ENCODE data around the gene EIF2D.

The EIF2D gene

GRCh38 chr1:206657751-206658150 is 45.5 kb upstream of the EIF2D start:
- Mint-ChIP-seq H3K27ac (peak overlapping the region in 2 of 3 experiments; percentile 42 to 50), H3K36me3 (ENCODE audit: low read depth) (no peaks in the 10 kb centered on the region)
- no peak for TF ChIP-seq CTCF (IDR thresholded peaks at IDR 0.05; ENCODE audit: unreplicated experiment in 3 of 3)

GRCh38 chr1:206656936-206657335 is 44.7 kb upstream of the EIF2D start:
- Mint-ChIP-seq H3K27ac (peak overlapping the region in 1 of 3 experiments; percentile 50), H3K4me3 (peak overlapping the region in 1 of 3 experiments; percentile 2), H3K27me3 (ENCODE audit: low read depth) (peaks cover 29% of the 10 kb centered on the region), H3K4me1 (peaks cover 60% of the 10 kb centered on the region), H3K36me3 (ENCODE audit: low read depth) (no peaks in the 10 kb centered on the region), H3K9me3 (no peaks in the 10 kb centered on the region)
- no peak for TF ChIP-seq CTCF (IDR thresholded peaks at IDR 0.05; ENCODE audit: unreplicated experiment in 3 of 3)

More at GRCh38 chr1:206657751-206658150, 45.5 kb upstream of the EIF2D start:
- H3K4me3 Mint-ChIP-seq, result peak overlapping the region in 1 of 3 experiments; percentile 21
- peaks cover 59% of the 10 kb centered on the region for H3K4me1 Mint-ChIP-seq
- no peaks in the 10 kb centered on the region for H3K9me3 Mint-ChIP-seq
- peaks cover 35% of the 10 kb centered on the region for H3K27me3 Mint-ChIP-seq (ENCODE audit: low read depth)

- H3K27ac Mint-ChIP-seq, result peak overlapping the region in 1 of 3 experiments; percentile 25
- no peaks in the 10 kb centered on the region for H3K9me3 Mint-ChIP-seq
- H3K27me3 Mint-ChIP-seq (ENCODE audit: low read depth), result peaks cover 23% of the 10 kb centered on the region
- H3K4me1 Mint-ChIP-seq, result peaks cover 57% of the 10 kb centered on the region
- TF ChIP-seq CTCF (IDR thresholded peaks at IDR 0.05; ENCODE audit: unreplicated experiment in 3 of 3), result no peak
- H3K36me3 Mint-ChIP-seq (ENCODE audit: low read depth), result no peaks in the 10 kb centered on the region
- H3K4me3 Mint-ChIP-seq, result no peak overlapping the region
Measured at GRCh38 chr1:206655471-206655882, 43.2 kb upstream of the EIF2D start.

GRCh38 chr1:206654828-206655227 is 42.6 kb upstream of the EIF2D start:
- Mint-ChIP-seq H3K4me3 (no peak overlapping the region), H3K36me3 (ENCODE audit: low read depth) (peaks cover 5% of the 10 kb centered on the region), H3K4me1 (peaks cover 52% of the 10 kb centered on the region), H3K27ac (peak overlapping the region in 1 of 3 experiments; percentile 25), H3K9me3 (no peaks in the 10 kb centered on the region), H3K27me3 (ENCODE audit: low read depth) (peaks cover 20% of the 10 kb centered on the region)
- TF ChIP-seq CTCF (IDR thresholded peaks at IDR 0.05; ENCODE audit: unreplicated experiment in 3 of 3), result no peak

- no peak for TF ChIP-seq CTCF (IDR thresholded peaks at IDR 0.05; ENCODE audit: unreplicated experiment in 3 of 3)
- no peak overlapping the region for H3K4me3 Mint-ChIP-seq
- H3K4me1 Mint-ChIP-seq, result peaks cover 43% of the 10 kb centered on the region
- H3K36me3 Mint-ChIP-seq (ENCODE audit: low read depth), result peaks cover 13% of the 10 kb centered on the region
- H3K27ac Mint-ChIP-seq, result no peak overlapping the region
- H3K27me3 Mint-ChIP-seq (ENCODE audit: low read depth), result peaks cover 22% of the 10 kb centered on the region
- no peaks in the 10 kb centered on the region for H3K9me3 Mint-ChIP-seq
Measured at GRCh38 chr1:206653715-206654459, 41.6 kb upstream of the EIF2D start.
